ENCODE measurements around the gene MEIOC. TPM values are rescaled to one million over a fixed set of nuclear protein-coding genes. Genes with fewer than 3 reads are reported as not detected.

Gene MEIOC
- polyA plus RNA-seq, 1 experiment, result 0.26 TPM

DNA sequence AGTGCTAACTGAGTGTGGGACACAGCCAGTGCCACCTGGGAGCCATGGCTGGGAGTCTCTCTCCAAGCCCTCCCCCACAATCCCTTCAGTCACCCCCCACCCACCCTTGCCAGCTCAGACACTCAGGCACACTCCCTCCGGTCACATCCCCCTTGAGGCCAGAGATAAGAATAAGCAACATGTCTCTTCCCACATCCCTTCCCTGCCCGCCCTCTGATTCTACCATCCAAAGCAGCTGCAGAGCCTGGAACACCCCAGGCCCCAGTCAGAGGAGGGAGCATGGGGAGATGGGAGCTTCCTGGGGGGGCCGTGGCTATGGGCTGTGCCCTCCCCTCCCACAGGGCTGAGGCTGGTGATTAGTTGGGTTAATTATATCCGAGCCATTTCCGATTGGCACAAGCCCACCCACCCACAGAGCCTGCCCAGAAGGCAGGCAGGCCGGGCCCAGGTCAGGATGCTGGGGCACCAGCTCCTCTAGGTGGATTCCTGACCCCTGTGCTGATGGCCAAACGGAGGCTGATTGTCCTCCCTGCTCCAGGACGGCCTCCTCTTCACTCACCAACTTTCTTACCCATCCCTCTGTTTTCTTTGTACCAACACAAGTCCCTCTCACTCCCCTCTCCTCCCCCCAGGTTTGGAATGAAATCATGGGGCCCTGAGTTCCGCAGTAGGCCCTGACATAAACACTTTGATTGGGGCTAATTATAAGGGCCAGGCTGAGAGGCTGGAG lies 28.6 kb upstream of the MEIOC start:
- TF ChIP-seq, protein P1, sequence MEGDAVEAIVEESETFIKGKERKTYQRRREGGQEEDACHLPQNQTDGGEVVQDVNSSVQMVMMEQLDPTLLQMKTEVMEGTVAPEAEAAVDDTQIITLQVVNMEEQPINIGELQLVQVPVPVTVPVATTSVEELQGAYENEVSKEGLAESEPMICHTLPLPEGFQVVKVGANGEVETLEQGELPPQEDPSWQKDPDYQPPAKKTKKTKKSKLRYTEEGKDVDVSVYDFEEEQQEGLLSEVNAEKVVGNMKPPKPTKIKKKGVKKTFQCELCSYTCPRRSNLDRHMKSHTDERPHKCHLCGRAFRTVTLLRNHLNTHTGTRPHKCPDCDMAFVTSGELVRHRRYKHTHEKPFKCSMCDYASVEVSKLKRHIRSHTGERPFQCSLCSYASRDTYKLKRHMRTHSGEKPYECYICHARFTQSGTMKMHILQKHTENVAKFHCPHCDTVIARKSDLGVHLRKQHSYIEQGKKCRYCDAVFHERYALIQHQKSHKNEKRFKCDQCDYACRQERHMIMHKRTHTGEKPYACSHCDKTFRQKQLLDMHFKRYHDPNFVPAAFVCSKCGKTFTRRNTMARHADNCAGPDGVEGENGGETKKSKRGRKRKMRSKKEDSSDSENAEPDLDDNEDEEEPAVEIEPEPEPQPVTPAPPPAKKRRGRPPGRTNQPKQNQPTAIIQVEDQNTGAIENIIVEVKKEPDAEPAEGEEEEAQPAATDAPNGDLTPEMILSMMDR (IDR thresholded peaks at IDR 0.05; ENCODE audit: insufficient read depth, low read depth, low read length), result no peak
- POLR2A ChIA-PET, result interaction anchor here (0.5 kb wide), 1 partner anchor 64 kb away, joined by 12 read pairs; no protein-coding TSS in a partner anchor

DNA sequence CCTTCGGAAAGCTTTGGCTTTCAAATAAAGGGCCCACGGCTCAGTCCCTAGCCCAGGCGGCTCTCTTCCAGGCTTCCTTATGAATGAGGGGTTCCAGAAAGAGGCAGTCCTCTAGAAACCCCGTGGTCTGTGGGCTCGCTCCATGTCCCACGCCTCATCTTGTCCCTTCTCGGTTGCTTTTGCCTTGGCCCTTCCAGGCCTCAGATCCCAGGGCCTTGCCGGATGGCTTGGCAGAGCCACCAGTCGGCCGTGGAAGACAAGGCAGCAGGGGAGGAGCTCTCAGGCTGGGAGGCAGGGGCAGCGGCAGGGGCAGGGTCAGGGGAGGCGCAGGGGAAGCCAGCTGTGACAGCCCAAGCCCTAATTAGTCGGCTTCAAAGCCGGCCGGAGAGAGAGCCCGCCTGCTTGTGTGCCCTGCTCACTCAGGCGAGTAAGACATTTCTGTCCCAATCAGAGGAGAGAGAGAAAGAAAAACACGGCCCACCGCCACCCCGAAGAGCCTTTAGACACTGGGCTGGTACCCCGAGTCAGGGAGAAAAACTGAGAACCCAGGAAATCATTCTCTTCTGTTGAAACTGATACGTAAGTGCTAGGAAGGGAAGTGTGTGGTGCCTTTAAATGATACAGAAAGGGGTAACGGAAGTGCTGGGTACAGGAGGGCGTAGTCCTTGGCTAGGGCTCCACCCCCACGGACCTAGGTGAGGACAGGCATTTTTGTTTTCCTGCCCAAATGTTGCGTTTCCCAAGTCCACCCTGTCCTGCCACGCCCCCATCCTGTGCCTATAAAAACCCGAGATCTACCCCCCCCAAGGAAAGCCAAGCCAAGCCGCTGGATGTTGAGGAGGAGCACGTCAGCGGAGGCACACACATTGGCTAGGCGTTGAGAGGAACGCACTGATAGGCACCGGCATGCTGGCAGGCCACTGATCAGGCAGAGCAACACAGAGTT lies 27.8 kb upstream of the MEIOC start:
- CTCF ChIA-PET, result interaction anchor here (1.0 to 14.7 kb wide), 4 partner anchors 10 to 95 kb away, joined by 3 to 151 read pairs (median 4); no protein-coding TSS in a partner anchor
- DNase-seq (ENCODE audit: low read depth), result no peak
- Histone ChIP-seq H3K36me3 (ENCODE audit: control insufficient read depth, insufficient read depth, low read length) (no peaks in the 10 kb centered on the region), H3K4me3 (ENCODE audit: low read depth, low read length) (no peak overlapping the region), H3K27me3 (ENCODE audit: control insufficient read depth, insufficient read depth, low read length) (no peaks in the 10 kb centered on the region)
- POLR2A ChIA-PET, result interaction anchor here (0.5 kb wide), 1 partner anchor 65 kb away, joined by 12 read pairs; no protein-coding TSS in a partner anchor
- TF ChIP-seq, protein P1 (IDR thresholded peaks at IDR 0.05; ENCODE audit: insufficient read depth, low read depth, low read length), result no peak

More for the DNA sequence above, 28.6 kb upstream of the MEIOC start:
- H3K27me3 ChIP-seq (ENCODE audit: control insufficient read depth, insufficient read depth, low read length), result no peaks in the 10 kb centered on the region
- DNase-seq (ENCODE audit: low read depth), result no peak
- no peak overlapping the region for H3K4me3 ChIP-seq (ENCODE audit: low read depth, low read length)
- CTCF ChIA-PET, result interaction anchor here (1.0 to 14.7 kb wide), 4 partner anchors 9 to 94 kb away, joined by 3 to 151 read pairs (median 4); no protein-coding TSS in a partner anchor
- no peaks in the 10 kb centered on the region for H3K36me3 ChIP-seq (ENCODE audit: control insufficient read depth, insufficient read depth, low read length)

GRCh38 chr17:44629314-44629713 lies 27.0 kb upstream of the MEIOC start:
- Histone ChIP-seq H3K27me3 (ENCODE audit: control insufficient read depth, insufficient read depth, low read length) (no peaks in the 10 kb centered on the region), H3K36me3 (ENCODE audit: control insufficient read depth, insufficient read depth, low read length) (no peaks in the 10 kb centered on the region), H3K4me3 (ENCODE audit: low read depth, low read length) (no peak overlapping the region)
- DNase-seq (ENCODE audit: low read depth), result no peak
- CTCF ChIA-PET, result interaction anchor here (1.8 to 14.7 kb wide), 2 partner anchors 11 to 95 kb away, joined by 4 to 151 read pairs; no protein-coding TSS in a partner anchor
- TF ChIP-seq, protein P1 (IDR thresholded peaks at IDR 0.05; ENCODE audit: insufficient read depth, low read depth, low read length), result no peak
- POLR2A ChIA-PET, result no interaction called here

- TF ChIP-seq, protein P1 (IDR thresholded peaks at IDR 0.05; ENCODE audit: insufficient read depth, low read depth, low read length), result no peak
- DNase-seq (ENCODE audit: low read depth), result no peak
- H3K36me3 ChIP-seq (ENCODE audit: control insufficient read depth, insufficient read depth, low read length), result no peaks in the 10 kb centered on the region
- H3K27me3 ChIP-seq (ENCODE audit: control insufficient read depth, insufficient read depth, low read length), result no peaks in the 10 kb centered on the region
- CTCF ChIA-PET, result interaction anchor here (1.0 to 14.7 kb wide), 6 partner anchors 74 to 267 kb away, joined by 3 to 151 read pairs (median 4); partner anchors contain the start of genes FAM171A2 and FZD2
- no peak overlapping the region for H3K4me3 ChIP-seq (ENCODE audit: low read depth, low read length)
- POLR2A ChIA-PET, result no interaction called here
These were observed 25.6 kb upstream of the MEIOC start for GRCh38 chr17:44630703-44631102.
